ENCODE measurements around the gene DDX52.
"Not testable (repeated sequence)": the region's sequence is repeated elsewhere in the genome, so short reads cannot be mapped to it uniquely, and the experiment has no call there.

Gene DDX52

DNA sequence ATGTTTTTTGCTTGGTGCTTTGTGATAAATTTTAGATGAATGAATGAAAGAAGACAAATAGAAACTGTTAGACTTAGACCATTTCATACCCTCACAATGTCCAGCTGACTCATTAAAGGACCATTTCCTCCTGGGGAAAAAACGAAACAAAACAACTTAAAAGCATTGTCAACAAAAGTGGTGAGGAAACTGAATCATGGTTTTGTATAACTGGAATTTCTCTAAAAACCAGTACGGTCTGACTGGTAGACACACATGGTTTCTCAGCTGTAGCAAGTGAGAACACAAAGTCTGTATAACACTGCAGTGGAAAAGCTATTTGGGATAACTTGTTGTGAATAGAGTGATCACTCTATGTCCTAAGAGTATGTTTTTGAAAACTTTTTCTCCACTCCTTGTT, 5.3 kb upstream of the DDX52 start:
- Mint-ChIP-seq H3K4me3 (no peak overlapping the region), H3K4me1 (peaks cover 28% of the 10 kb centered on the region), H3K27ac (no peak overlapping the region), H3K9me3 (no peaks in the 10 kb centered on the region), H3K27me3 (ENCODE audit: low read depth, poor library complexity) (peaks cover 75% of the 10 kb centered on the region), H3K36me3 (ENCODE audit: low read depth) (no peaks in the 10 kb centered on the region)
- no peak for DNase-seq
- TF ChIP-seq, protein P1, sequence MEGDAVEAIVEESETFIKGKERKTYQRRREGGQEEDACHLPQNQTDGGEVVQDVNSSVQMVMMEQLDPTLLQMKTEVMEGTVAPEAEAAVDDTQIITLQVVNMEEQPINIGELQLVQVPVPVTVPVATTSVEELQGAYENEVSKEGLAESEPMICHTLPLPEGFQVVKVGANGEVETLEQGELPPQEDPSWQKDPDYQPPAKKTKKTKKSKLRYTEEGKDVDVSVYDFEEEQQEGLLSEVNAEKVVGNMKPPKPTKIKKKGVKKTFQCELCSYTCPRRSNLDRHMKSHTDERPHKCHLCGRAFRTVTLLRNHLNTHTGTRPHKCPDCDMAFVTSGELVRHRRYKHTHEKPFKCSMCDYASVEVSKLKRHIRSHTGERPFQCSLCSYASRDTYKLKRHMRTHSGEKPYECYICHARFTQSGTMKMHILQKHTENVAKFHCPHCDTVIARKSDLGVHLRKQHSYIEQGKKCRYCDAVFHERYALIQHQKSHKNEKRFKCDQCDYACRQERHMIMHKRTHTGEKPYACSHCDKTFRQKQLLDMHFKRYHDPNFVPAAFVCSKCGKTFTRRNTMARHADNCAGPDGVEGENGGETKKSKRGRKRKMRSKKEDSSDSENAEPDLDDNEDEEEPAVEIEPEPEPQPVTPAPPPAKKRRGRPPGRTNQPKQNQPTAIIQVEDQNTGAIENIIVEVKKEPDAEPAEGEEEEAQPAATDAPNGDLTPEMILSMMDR (IDR thresholded peaks at IDR 0.05), result no peak

DNA sequence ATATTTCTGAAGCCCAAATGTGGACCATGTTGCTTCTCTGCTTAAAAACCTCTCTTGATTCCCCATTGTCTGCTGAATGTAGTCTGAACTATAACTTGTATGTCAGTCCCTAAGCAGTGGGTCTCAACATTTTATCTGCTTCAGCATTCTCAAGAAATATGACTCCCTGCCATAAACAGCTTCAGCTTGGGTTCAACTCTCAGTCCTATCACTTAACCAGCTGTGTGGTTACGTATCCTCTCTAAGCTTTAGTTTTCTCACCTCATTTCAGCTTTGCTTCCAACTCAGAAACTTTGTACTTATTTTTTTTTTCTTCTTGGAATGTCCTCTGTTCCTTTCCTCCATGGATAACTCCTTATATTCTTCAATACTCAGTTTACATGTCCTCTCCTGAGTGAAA, 4.6 kb upstream of the DDX52 start:
- Mint-ChIP-seq H3K36me3 (ENCODE audit: low read depth) (peaks cover under 1% of the 10 kb centered on the region), H3K27me3 (ENCODE audit: low read depth, poor library complexity) (peaks cover 76% of the 10 kb centered on the region), H3K4me3 (no peak overlapping the region), H3K9me3 (no peaks in the 10 kb centered on the region), H3K4me1 (peaks cover 30% of the 10 kb centered on the region), H3K27ac (no peak overlapping the region)
- TF ChIP-seq, protein P1 (IDR thresholded peaks at IDR 0.05), result no peak
- no peak for DNase-seq

DNA sequence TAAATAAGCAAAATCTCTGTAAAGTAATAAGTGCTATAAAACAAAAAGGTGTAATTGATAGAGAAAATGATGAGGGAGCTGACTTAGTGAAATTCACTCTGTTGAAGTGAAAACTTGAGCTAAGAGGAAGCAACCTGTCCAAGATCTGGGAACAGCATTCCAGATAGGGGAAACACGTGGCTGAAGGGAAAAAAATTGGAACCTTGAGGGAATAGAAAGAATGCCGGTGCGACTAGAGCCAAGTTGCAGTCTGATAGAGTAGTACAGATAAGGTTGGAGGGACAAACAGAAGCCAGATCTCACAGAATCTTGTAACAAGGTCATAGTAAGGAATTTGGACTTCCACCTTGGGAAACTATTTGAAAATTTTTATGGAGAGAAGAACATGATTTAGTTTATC, 623 bp upstream of the DDX52 start:
- Mint-ChIP-seq H3K4me3 (peak overlapping the region; percentile 93), H3K36me3 (ENCODE audit: low read depth) (peaks cover 39% of the 10 kb centered on the region), H3K9me3 (no peaks in the 10 kb centered on the region), H3K27me3 (ENCODE audit: low read depth, poor library complexity) (peaks cover 57% of the 10 kb centered on the region), H3K4me1 (peaks cover 38% of the 10 kb centered on the region), H3K27ac (no peak overlapping the region)
- DNase-seq, result no peak
- TF ChIP-seq, protein P1 (IDR thresholded peaks at IDR 0.05), result no peak

DNA sequence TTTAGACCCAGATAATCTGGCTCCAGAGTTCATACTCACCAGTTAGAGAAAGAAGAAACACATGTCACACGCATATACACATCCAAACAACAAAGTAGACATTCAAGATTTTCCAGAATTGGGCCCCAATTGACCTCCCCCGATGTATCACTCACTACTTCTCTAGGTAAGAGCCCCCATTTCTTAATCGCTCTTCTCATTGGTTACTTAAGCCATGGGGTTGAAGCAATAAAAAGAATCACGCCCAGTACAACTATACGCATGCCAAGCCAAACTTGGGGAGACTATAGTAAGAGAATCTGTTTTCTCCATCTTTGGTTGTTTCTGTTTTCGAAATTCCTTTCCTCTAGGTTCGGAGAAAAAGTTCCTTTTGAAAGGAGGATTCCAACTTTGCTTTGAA, 565 bp downstream of the DDX52 start:
- peaks cover 45% of the 10 kb centered on the region for H3K27me3 Mint-ChIP-seq (ENCODE audit: low read depth, poor library complexity)
- H3K36me3 Mint-ChIP-seq (ENCODE audit: low read depth), result peaks cover 51% of the 10 kb centered on the region
- DNase-seq, result no peak
- TF ChIP-seq, protein P1 (IDR thresholded peaks at IDR 0.05), result no peak
- no peaks in the 10 kb centered on the region for H3K9me3 Mint-ChIP-seq
- H3K27ac Mint-ChIP-seq, result peak overlapping the region; percentile 97
- peak overlapping the region; percentile 93 for H3K4me3 Mint-ChIP-seq
- H3K4me1 Mint-ChIP-seq, result peaks cover 33% of the 10 kb centered on the region

DNA sequence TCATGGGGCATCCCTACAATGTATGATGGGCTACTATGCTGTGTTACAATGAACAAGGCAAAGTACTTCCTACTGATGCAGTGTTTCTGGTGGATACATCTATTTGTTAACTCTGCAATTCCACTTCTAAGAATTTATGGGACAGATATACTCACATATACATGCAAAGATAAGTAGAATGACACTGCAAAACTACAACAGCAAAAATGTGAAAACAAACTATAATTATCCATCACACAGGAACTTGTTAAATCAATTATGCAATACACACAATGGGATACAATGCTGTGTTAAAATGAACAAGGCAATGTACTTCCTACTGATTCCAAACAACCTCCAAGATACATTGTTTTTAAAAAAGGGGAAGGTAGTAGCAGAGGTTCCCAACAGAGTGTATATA, 3.2 kb downstream of the DDX52 start:
- H3K27me3 Mint-ChIP-seq (ENCODE audit: low read depth, poor library complexity), result peaks cover 19% of the 10 kb centered on the region
- TF ChIP-seq, protein P1 (IDR thresholded peaks at IDR 0.05), result no peak
- no peak overlapping the region for H3K27ac Mint-ChIP-seq
- H3K4me3 Mint-ChIP-seq, result peak overlapping the region; percentile 75
- peaks cover 33% of the 10 kb centered on the region for H3K4me1 Mint-ChIP-seq
- no peaks in the 10 kb centered on the region for H3K9me3 Mint-ChIP-seq
- H3K36me3 Mint-ChIP-seq (ENCODE audit: low read depth), result peaks cover 77% of the 10 kb centered on the region
- no peak for DNase-seq

DNA sequence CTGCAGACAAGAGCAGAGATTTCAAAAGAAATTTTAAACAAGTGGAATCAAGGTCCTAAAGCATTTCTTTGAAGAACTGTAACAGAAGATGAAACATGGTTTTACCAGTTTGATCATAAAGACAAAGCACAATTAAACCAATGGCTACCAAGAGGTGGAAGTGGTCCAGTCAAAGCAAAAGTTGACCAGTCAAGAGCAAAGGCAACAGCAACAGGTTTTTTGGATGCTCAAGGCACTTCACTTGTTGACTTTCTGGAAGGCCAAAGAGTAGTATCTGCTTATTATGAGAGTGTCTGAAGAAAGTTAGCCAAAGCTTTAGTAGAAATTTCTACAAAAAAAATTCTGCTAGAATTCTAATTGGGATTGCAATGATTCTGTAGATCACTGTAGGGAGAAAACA, 5.3 kb downstream of the DDX52 start:
- Mint-ChIP-seq H3K4me1 (peaks cover 27% of the 10 kb centered on the region), H3K36me3 (ENCODE audit: low read depth) (peaks cover 86% of the 10 kb centered on the region), H3K27me3 (ENCODE audit: low read depth, poor library complexity) (no peaks in the 10 kb centered on the region), H3K9me3 (no peaks in the 10 kb centered on the region), H3K27ac (no peak overlapping the region), H3K4me3 (no peak overlapping the region)
- TF ChIP-seq, protein P1 (IDR thresholded peaks at IDR 0.05), result no peak
- no peak for DNase-seq

DNA sequence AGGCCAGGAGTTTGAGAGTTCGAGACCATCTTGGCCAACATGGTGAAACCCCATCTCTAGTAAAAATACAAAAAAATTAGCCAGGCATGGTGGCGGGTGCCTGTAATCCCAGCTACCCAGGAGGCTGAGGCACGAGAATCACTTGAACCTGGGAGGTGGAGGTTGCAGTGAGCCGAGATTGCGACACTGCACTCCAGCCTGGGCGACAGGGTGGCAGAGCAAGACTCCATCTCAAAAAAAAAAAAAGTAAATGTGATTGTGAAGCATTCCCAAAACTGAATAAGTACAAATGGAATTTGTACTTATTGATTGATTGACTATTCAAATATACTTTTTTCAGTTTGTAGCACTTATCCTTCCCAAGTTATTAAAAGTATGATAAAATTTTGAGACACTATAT, 26.8 kb downstream of the DDX52 start:
- DNase-seq; H3K4me1 Mint-ChIP-seq; H3K4me3 Mint-ChIP-seq; H3K27me3 Mint-ChIP-seq (ENCODE audit: low read depth, poor library complexity); H3K9me3 Mint-ChIP-seq; H3K27ac Mint-ChIP-seq: not testable (repeated sequence)
- peaks cover 40% of the 10 kb centered on the region for H3K36me3 Mint-ChIP-seq (ENCODE audit: low read depth)

Measured in nephron progenitor cell (in vitro differentiated cells).